GM12878 (cell line): ENCODE measurements around the gene GPR171.

Experiments
- EP300 ChIP-seq, 2 experiments: fragments of 150-350 bp in 1 of 2; IDR thresholded peaks; 2 replicates each; pipeline ENCODE4 v1.6.1; 2011 to 2012; ENCODE audit warnings: low read depth in 2 of 2, low read length in 2 of 2, borderline replicate concordance in 1 of 2, improper control_type of control experiment in 1 of 2, inconsistent platforms in 1 of 2; ENCODE audit not compliant: control insufficient read depth in 1 of 2
- EZH2 ChIP-seq: IDR thresholded peaks from 2 replicates; pipeline ENCODE4 v1.6.1; 2012; ENCODE audit warnings: low read depth, mild to moderate bottlenecking, control low read depth, inconsistent platforms, low read length, borderline replicate concordance; ENCODE audit not compliant: control insufficient read depth
- FOXM1 ChIP-seq: IDR thresholded peaks from 2 replicates; pipeline ENCODE4 v1.6.1; 2012; ENCODE audit warnings: low read depth, mild to moderate bottlenecking, inconsistent platforms, low read length, moderate library complexity
- NR2C2 ChIP-seq: IDR thresholded peaks from 2 replicates; pipeline ENCODE4 v1.6.1; 2011; ENCODE audit warnings: borderline replicate concordance, low read depth; ENCODE audit not compliant: control insufficient read depth, insufficient read length
- TF ChIP-seq, protein P1 (sequence below): IDR thresholded peaks from 2 replicates; pipeline ENCODE4 v1.6.1; 2012; ENCODE audit warnings: low read depth, low read length, improper control_type of control experiment
- TF ChIP-seq, protein P2 (sequence below): IDR thresholded peaks from 2 replicates; pipeline ENCODE4 v1.6.1; 2012; ENCODE audit warnings: low read depth, low read length, improper control_type of control experiment

DNA sequence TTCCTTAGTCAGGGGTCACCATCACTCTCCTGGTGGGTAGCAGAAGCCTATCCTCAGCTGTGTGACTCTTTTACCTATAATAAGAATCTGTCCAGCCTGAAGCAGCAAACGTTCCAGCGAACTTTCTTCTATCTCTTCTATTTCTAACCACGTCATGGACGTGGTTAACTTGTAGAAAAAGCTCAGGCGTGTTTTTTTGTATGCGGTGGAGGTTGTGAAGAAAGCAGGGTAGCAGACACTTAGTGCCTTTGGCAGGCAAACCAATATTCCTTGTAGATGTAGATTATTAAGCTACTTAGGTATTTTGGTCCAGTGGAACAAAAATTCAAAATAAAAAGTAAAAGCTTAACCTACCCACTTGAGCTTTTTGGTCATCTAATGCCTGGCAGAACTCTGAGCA is 31.8 kb upstream of the GPR171 start:
- TF ChIP-seq, protein P1, sequence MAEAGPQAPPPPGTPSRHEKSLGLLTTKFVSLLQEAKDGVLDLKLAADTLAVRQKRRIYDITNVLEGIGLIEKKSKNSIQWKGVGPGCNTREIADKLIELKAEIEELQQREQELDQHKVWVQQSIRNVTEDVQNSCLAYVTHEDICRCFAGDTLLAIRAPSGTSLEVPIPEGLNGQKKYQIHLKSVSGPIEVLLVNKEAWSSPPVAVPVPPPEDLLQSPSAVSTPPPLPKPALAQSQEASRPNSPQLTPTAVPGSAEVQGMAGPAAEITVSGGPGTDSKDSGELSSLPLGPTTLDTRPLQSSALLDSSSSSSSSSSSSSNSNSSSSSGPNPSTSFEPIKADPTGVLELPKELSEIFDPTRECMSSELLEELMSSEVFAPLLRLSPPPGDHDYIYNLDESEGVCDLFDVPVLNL, result no peak
- TF ChIP-seq EP300 (IDR thresholded peaks at IDR 0.05; ENCODE audit: borderline replicate concordance in 1 of 2, control insufficient read depth in 1 of 2, low read depth in 2 of 2, low read length in 2 of 2) (no peak), EZH2 (no peak), FOXM1 (no peak), NR2C2 (no peak)
- TF ChIP-seq, protein P2, sequence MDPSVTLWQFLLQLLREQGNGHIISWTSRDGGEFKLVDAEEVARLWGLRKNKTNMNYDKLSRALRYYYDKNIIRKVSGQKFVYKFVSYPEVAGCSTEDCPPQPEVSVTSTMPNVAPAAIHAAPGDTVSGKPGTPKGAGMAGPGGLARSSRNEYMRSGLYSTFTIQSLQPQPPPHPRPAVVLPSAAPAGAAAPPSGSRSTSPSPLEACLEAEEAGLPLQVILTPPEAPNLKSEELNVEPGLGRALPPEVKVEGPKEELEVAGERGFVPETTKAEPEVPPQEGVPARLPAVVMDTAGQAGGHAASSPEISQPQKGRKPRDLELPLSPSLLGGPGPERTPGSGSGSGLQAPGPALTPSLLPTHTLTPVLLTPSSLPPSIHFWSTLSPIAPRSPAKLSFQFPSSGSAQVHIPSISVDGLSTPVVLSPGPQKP, result no peak
